ENCODE data around the gene PLEKHG5. TPM values are rescaled to one million over a fixed set of nuclear protein-coding genes. Genes with fewer than 3 reads are reported as not detected.
"Not testable (repeated sequence)": the region's sequence is repeated elsewhere in the genome, so short reads cannot be mapped to it uniquely, and the experiment has no call there.

Gene PLEKHG5
- total RNA-seq, 4 donors from 2014 or later: 6.6 to 24.6 (median 7.9) TPM

DNA sequence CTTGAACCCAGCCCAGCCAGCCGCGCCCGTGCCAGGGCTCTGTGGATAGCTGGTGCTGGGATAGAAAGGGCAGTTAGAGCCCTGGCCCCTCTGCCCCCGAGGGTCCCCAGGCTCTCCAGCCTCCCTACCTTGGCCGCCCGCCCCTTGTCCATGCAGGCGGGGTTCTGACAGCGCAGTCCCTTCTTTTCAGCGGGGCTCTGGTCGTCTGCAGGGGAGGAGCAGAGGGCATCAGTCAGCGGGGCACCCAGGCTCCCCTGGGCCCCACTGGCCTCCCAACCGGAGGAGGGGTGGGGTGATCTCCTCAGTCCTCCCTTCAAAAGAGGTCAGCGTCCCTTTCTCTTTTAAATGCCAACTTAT, 4.9 kb upstream of the PLEKHG5 start:
- TF ChIP-seq, protein P1, sequence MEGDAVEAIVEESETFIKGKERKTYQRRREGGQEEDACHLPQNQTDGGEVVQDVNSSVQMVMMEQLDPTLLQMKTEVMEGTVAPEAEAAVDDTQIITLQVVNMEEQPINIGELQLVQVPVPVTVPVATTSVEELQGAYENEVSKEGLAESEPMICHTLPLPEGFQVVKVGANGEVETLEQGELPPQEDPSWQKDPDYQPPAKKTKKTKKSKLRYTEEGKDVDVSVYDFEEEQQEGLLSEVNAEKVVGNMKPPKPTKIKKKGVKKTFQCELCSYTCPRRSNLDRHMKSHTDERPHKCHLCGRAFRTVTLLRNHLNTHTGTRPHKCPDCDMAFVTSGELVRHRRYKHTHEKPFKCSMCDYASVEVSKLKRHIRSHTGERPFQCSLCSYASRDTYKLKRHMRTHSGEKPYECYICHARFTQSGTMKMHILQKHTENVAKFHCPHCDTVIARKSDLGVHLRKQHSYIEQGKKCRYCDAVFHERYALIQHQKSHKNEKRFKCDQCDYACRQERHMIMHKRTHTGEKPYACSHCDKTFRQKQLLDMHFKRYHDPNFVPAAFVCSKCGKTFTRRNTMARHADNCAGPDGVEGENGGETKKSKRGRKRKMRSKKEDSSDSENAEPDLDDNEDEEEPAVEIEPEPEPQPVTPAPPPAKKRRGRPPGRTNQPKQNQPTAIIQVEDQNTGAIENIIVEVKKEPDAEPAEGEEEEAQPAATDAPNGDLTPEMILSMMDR (IDR thresholded peaks at IDR 0.05): no peak
- ATAC-seq (ENCODE audit: low FRiP score) (no peak), DNase-seq (ENCODE audit: low spot score) (no peak)

DNA sequence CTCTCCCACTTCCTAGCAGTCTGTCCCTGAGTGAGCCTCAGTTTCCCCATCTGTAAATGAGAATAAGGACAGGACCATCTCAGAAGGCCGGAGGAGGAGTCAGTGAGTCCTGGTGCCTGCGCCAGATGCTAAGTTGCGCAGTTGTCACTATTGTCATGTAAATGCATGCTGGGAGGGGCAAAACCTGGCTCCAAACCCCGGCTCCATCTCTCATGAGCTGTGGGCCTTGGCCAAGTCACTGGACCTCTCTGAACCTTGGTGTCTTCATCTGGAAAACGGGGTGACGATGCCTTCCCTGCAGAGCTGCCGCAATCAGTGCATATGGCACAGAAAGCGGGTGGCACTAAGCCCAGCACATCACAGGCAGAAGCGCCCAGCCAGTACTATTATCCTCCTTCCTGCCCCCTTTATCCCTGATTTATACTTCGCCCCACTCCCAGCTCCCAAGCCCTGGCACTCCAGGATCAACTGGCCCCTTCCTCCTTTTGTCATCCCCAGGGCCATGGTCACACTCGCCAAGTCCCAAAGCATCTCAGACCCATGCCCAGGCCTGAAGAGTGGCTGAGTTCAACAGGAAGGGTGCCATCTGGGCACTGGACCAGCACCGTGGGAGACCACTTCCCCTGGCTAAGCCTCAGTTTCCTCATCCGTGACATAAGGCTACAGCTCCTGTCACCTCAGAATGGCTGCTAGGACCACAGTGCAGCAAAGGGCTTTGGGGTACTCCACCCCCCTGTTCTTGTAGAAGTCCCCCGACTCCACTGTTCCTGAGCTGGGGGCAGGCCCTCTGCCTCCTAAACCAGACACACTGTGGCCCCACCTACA, 4.3 kb upstream of the PLEKHG5 start:
- TF ChIP-seq, protein P1 (IDR thresholded peaks at IDR 0.05): no peak
- DNase-seq (ENCODE audit: low spot score) (no peak), ATAC-seq (ENCODE audit: low FRiP score) (no peak)

DNA sequence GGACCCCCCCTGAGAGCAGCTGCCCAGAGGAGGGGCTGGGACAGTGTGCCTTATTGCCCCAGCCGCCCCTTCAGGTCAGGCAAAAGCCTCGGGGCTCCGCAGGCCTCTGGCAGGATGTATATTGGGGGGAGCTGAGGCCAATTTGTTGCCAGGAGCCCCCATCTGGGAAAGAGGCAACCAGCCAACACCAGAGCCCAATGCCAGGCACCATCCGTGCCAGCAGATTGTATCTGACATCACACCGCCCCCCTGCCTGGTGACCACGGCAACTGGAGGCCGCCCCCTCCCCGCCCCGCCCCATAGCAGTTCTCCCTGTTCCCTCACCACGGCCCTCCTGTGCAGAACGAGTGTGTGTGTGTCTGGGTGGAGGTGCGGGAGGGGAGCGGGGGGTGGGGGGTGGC, 3.6 kb upstream of the PLEKHG5 start:
- ATAC-seq (ENCODE audit: low FRiP score): no peak
- DNase-seq (ENCODE audit: low spot score): no peak
- TF ChIP-seq, protein P1 (IDR thresholded peaks at IDR 0.05): no peak

DNA sequence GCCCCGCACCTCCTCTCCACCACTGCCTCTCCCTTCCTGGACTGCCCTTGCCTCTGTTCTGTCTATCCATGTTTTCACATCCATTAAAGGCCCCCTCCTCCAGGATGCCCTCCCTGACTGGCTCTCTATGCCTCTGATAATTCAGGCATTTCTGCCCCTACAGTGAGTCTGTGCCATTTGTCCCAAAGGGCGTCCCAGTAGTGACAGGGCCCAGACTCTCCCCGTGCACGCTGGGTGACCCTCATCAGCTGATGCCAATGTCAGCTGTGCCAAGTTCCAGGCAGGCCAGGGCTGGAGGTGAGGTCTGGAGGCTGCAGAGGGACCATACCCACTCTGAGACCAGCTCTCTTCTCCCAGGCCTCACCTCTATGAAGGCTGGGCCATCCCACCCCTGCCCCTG, 3.2 kb upstream of the PLEKHG5 start:
- no peak for ATAC-seq (ENCODE audit: low FRiP score)
- TF ChIP-seq, protein P1 (IDR thresholded peaks at IDR 0.05): no peak
- no peak for DNase-seq (ENCODE audit: low spot score)

DNA sequence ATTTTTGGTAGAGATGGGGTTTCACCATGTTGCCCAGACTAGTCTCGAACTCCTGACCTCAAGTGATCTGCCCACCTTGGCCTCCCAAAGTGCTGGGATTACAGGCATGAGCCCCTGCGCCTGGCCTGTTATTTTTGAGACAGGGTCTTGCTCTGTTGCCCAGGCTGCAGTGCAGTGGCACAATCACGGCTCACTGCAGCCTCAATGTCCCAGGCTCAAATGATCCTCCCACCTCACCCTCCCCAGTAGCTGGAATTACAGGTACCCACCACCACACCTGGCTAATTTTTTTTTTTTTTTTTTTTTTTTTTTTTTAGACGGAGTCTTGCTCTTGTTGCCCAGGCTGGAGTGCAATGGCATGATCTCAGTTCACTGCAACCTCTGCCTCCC, 2.4 kb upstream of the PLEKHG5 start:
- ATAC-seq (ENCODE audit: low FRiP score); DNase-seq (ENCODE audit: low spot score): not testable (repeated sequence)

DNA sequence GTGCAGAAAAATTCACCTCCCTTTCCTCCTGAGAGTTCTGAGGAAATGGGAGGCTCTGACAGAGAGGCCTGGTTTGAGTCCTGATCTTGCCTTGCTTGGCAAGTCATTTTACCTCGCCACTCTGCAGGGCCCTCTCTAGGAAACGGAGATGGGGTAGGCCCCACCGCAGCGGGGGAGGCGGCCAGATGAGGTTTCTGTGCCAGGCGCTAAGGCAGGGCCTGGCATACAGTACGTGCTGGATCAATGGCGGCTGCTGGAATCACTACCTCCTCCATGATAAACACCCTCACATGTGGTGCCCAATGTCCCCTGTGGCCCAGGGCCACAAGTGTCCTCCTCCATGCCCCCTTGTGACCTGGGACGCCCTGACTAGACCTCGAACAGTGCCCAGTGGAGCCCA, 499 bp upstream of the PLEKHG5 start:
- no peak for ATAC-seq (ENCODE audit: low FRiP score)
- TF ChIP-seq, protein P1 (IDR thresholded peaks at IDR 0.05): no peak
- no peak for DNase-seq (ENCODE audit: low spot score)

DNA sequence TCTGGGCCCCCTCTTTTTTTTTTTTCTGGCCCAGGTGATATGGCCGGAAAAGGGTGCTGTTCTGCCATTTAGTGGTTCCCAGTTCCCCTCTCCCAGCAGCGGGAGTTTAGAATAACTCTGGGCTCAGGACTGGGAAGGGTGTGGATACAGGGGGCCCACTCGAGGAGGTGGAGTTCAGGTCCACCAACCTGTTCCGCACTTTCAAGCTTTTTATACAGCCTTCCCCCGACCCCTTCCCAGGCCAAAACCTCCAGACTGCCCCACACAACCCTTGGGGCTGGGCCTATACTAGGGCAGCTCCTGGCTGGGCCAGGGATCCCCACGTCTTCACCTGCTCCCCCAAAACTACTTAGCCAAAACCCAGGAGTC, 402 bp downstream of the PLEKHG5 start:
- ATAC-seq (ENCODE audit: low FRiP score): no peak
- no peak for DNase-seq (ENCODE audit: low spot score)
- TF ChIP-seq, protein P1 (IDR thresholded peaks at IDR 0.05): no peak

Data from omental fat pad (tissue), 4 donors.